H1 (cell line): ENCODE data around the gene PNPLA3. TPM values are rescaled to one million over a fixed set of nuclear protein-coding genes. Genes with fewer than 3 reads are reported as not detected.

Experiments used
- CTCF ChIA-PET: fragments of 300-600 bp; sonication (Branson Sonifier 250); formaldehyde crosslinking; loops from one replicate; lab custom pipeline; 2021; ENCODE audit not compliant: partially characterized antibody; lab: Charles Lee
- POLR2A ChIA-PET: fragments of 300-600 bp; sonication (Branson Sonifier 250); formaldehyde crosslinking; loops from one replicate; lab custom pipeline; 2021; ENCODE audit warnings: inconsistent platforms; ENCODE audit not compliant: partially characterized antibody; lab: Charles Lee
- DNase-seq, 2 experiments: peaks; one replicate each; pipeline versions ENCODE4 v3.0.0 to v3.0.0-alpha.2; 2010 to 2022; ENCODE audit warnings: low spot score in 2 of 2, low read depth in 1 of 2, mixed read lengths in 1 of 2
- FAIRE-seq: peaks from 2 replicates; lab custom pipeline; 2011; peaks lifted over from hg19 to GRCh38; lab: Jason Lieb, UNC
- H2AFZ ChIP-seq: 2 replicates; pipeline ENCODE4 v1.8.1; 2012; ENCODE audit warnings: low read length, inconsistent platforms
- H2AK5ac ChIP-seq: 2 replicates; pipeline ENCODE4 v1.6.1; 2013; ENCODE audit warnings: low read depth, low read length
- H2BK120ac ChIP-seq: replicated peaks from 2 replicates; pipeline ENCODE3; 2013; ENCODE audit warnings: low read depth, low read length, inconsistent platforms
- H2BK12ac ChIP-seq: 2 replicates; pipeline ENCODE4 v1.6.1; 2013; ENCODE audit warnings: low read depth, low read length
- H2BK15ac ChIP-seq: 2 replicates; pipeline ENCODE4 v1.6.1; 2013; ENCODE audit warnings: low read length
- H2BK20ac ChIP-seq: 2 replicates; pipeline ENCODE4 v1.6.1; 2013; ENCODE audit warnings: low read length
- H2BK5ac ChIP-seq: 2 replicates; pipeline ENCODE4 v1.6.1; 2013; ENCODE audit warnings: low read depth, low read length
- H3K14ac ChIP-seq: 2 replicates; pipeline ENCODE4 v1.6.1; 2013; ENCODE audit warnings: inconsistent platforms; ENCODE audit not compliant: insufficient read length
- H3K18ac ChIP-seq: 2 replicates; pipeline ENCODE4 v1.6.1; 2013; ENCODE audit warnings: low read length; ENCODE audit errors: extremely low read depth
- H3K23ac ChIP-seq: 2 replicates; pipeline ENCODE4 v1.6.1; 2013; ENCODE audit warnings: inconsistent platforms; ENCODE audit not compliant: insufficient read length
- H3K23me2 ChIP-seq: 2 replicates; pipeline ENCODE4 v1.6.1; 2013; ENCODE audit warnings: low read depth, low read length
- H3K27ac ChIP-seq: 2 replicates; pipeline ENCODE4 v1.6.1; 2011; ENCODE audit warnings: low read depth, low read length, inconsistent platforms
- H3K27me3 ChIP-seq, 4 experiments: replicated peaks in 1 of 4; 1 replicate in 1 of 4; 2 replicates in 3 of 4; pipeline versions ENCODE4 v1.6.1 to v1.8.1; 2011 to 2013; ENCODE audit warnings: low read length in 3 of 4, mild to moderate bottlenecking in 3 of 4, inconsistent platforms in 2 of 4, mixed read lengths in 2 of 4, moderate library complexity in 1 of 4; ENCODE audit not compliant: control insufficient read depth in 3 of 4, insufficient read depth in 3 of 4; ENCODE audit errors: extremely low read depth in 1 of 4
- H3K36me3 ChIP-seq, 4 experiments: 2 replicates each; pipeline versions ENCODE4 v1.6.1 to v1.8.1; 2011 to 2013; ENCODE audit warnings: mild to moderate bottlenecking in 4 of 4, low read length in 3 of 4, moderate library complexity in 2 of 4, control low read depth in 1 of 4, inconsistent platforms in 1 of 4; ENCODE audit not compliant: insufficient read depth in 4 of 4, control insufficient read depth in 2 of 4
- H3K4ac ChIP-seq: replicated peaks from 2 replicates; pipeline ENCODE3; 2013; ENCODE audit warnings: low read length, low read depth, mixed read lengths, inconsistent platforms; ENCODE audit not compliant: insufficient read length
- H3K4me1 ChIP-seq, 4 experiments: replicated peaks in 1 of 4; 1 replicate in 1 of 4; 2 replicates in 3 of 4; pipeline versions ENCODE4 v1.6.1 to v1.8.1; 2011 to 2013; ENCODE audit warnings: low read length in 3 of 4, inconsistent platforms in 2 of 4, mixed read lengths in 1 of 4; ENCODE audit not compliant: insufficient read depth in 4 of 4, control insufficient read depth in 3 of 4
- H3K4me2 ChIP-seq, 2 experiments: 2 replicates each; pipeline versions ENCODE4 v1.6.1 to v1.8.1; 2011 to 2013; ENCODE audit warnings: low read depth in 2 of 2, low read length in 2 of 2, control low read depth in 1 of 2, inconsistent platforms in 1 of 2, mild to moderate bottlenecking in 1 of 2; ENCODE audit not compliant: insufficient read depth in 1 of 2
- H3K4me3 ChIP-seq, 4 experiments: fragments of 200-600, 300-600 bp in 1 of 4; sonication (generic), shearing (Covaris generic), sonication (Bioruptor Twin) in 1 of 4; 2 replicates each; pipeline versions ENCODE4 v1.5.1 to v1.8.1; 2011 to 2016; ENCODE audit warnings: low read length in 4 of 4, low read depth in 3 of 4, control low read depth in 2 of 4, inconsistent platforms in 2 of 4, mild to moderate bottlenecking in 2 of 4, mixed read lengths in 1 of 4, moderate library complexity in 1 of 4; ENCODE audit not compliant: insufficient read depth in 2 of 4; ENCODE audit errors: extremely low read depth in 1 of 4
- H3K56ac ChIP-seq: replicated peaks from 2 replicates; pipeline ENCODE3; 2013; ENCODE audit warnings: low read depth, mild to moderate bottlenecking, mixed read lengths, low read length, inconsistent platforms; ENCODE audit not compliant: insufficient read length
- H3K79me1 ChIP-seq: 2 replicates; pipeline ENCODE4 v1.6.1; 2013; ENCODE audit warnings: low read depth, low read length, control low read depth
- H3K79me2 ChIP-seq, 2 experiments: 2 replicates each; pipeline versions ENCODE4 v1.6.1 to v1.8.1; 2012 to 2013; ENCODE audit warnings: low read length in 2 of 2, mild to moderate bottlenecking in 2 of 2, inconsistent platforms in 1 of 2; ENCODE audit not compliant: insufficient read depth in 2 of 2, control insufficient read depth in 1 of 2
- H3K9ac ChIP-seq, 4 experiments: replicated peaks in 1 of 4; 1 replicate in 1 of 4; 2 replicates in 3 of 4; pipeline versions ENCODE4 v1.6.1 to v1.8.1; 2011 to 2013; ENCODE audit warnings: low read depth in 3 of 4, low read length in 3 of 4, control low read depth in 2 of 4, mild to moderate bottlenecking in 2 of 4, moderate library complexity in 2 of 4, inconsistent platforms in 1 of 4; ENCODE audit errors: extremely low read depth in 1 of 4
- H3K9me3 ChIP-seq, 2 experiments: 2 replicates each; pipeline versions ENCODE4 v1.6.1 to v1.8.1; 2012 to 2013; ENCODE audit warnings: mild to moderate bottlenecking in 2 of 2, moderate library complexity in 2 of 2, control low read depth in 1 of 2, inconsistent platforms in 1 of 2, low read depth in 1 of 2, low read length in 1 of 2, mixed read lengths in 1 of 2; ENCODE audit not compliant: insufficient read depth in 2 of 2
- H4K20me1 ChIP-seq, 2 experiments: replicated peaks in 1 of 2; 2 replicates each; pipeline versions ENCODE3 to v1.8.1; 2011 to 2013; ENCODE audit warnings: inconsistent platforms in 2 of 2, low read length in 2 of 2, mild to moderate bottlenecking in 1 of 2; ENCODE audit not compliant: insufficient read depth in 2 of 2, control insufficient read depth in 1 of 2
- H4K5ac ChIP-seq: 2 replicates; pipeline ENCODE4 v1.6.1; 2013; ENCODE audit warnings: low read length, low read depth, mixed read lengths, inconsistent platforms; ENCODE audit not compliant: insufficient read length
- H4K8ac ChIP-seq: 2 replicates; pipeline ENCODE4 v1.8.0; 2013; ENCODE audit warnings: mild to moderate bottlenecking, moderate library complexity, low read length, inconsistent platforms; ENCODE audit not compliant: insufficient read depth; ENCODE audit errors: extremely low read depth
- H4K91ac ChIP-seq: replicated peaks from 2 replicates; pipeline ENCODE3; 2013; ENCODE audit warnings: low read length, mixed read lengths, inconsistent platforms; ENCODE audit not compliant: insufficient read length
- BACH1 ChIP-seq: IDR thresholded peaks from 2 replicates; pipeline ENCODE4 v1.6.1; 2012; ENCODE audit warnings: low read length, improper control_type of control experiment
- E2F6 ChIP-seq: IDR thresholded peaks from 2 replicates; pipeline ENCODE4 v1.6.1; 2012; ENCODE audit warnings: inconsistent platforms
- KDM5A ChIP-seq: fragments of 200-600 bp; IDR thresholded peaks from 2 replicates; pipeline ENCODE4 v1.7.1; 2012; ENCODE audit warnings: mild to moderate bottlenecking, low read length, inconsistent platforms, mixed read lengths
- NRF1 ChIP-seq: IDR thresholded peaks from 2 replicates; pipeline ENCODE4 v1.6.1; 2011; ENCODE audit warnings: mild to moderate bottlenecking, low read depth, low read length, improper control_type of control experiment
- SAP30 ChIP-seq: fragments of 300-600 bp; sonication (generic); IDR thresholded peaks from 2 replicates; pipeline ENCODE4 v1.7.1; 2012; ENCODE audit warnings: low read length, moderate library complexity, mild to moderate bottlenecking, inconsistent platforms; ENCODE audit not compliant: insufficient read depth, insufficient replicate concordance
- SIRT6 ChIP-seq: IDR thresholded peaks from one replicate; pipeline ENCODE4 v1.7.1; 2012; ENCODE audit warnings: low read length, inconsistent platforms
- SP1 ChIP-seq: IDR thresholded peaks from 2 replicates; pipeline ENCODE4 v1.6.1; 2011; ENCODE audit warnings: low read depth, low read length
- SP4 ChIP-seq: IDR thresholded peaks from 2 replicates; pipeline ENCODE4 v1.6.1; 2012; ENCODE audit warnings: low read length, inconsistent platforms
- SUZ12 ChIP-seq: fragments of 200-600 bp; sonication (generic); IDR thresholded peaks from 2 replicates; pipeline ENCODE4 v1.6.1; 2012; ENCODE audit warnings: mild to moderate bottlenecking, inconsistent platforms, low read length, moderate library complexity, mixed read lengths
- TBP ChIP-seq: IDR thresholded peaks from 2 replicates; pipeline ENCODE4 v1.6.1; 2011; ENCODE audit warnings: low read depth, low read length, improper control_type of control experiment
- WGBS, 2 experiments: shearing (Covaris generic) in 1 of 2; methylation state at CpG; one replicate each; pipeline versions ENCODE4 v1.1.6 to v1.1.7; 2013 to 2015; ENCODE audit warnings: low lambda C conversion rate in 2 of 2, mixed read lengths in 2 of 2, inconsistent platforms in 1 of 2, low coverage in 1 of 2, missing lambda C conversion rate in 1 of 2; ENCODE audit not compliant: insufficient replicate concordance in 2 of 2, insufficient coverage in 1 of 2, insufficient read length in 1 of 2; ENCODE audit errors: extremely low coverage in 1 of 2, missing lambda C conversion rate in 1 of 2; 5-methylcytosine and 5-hydroxymethylcytosine counted together
- polyA plus RNA-seq, 7 experiments: library from polyadenylated mRNA; depleted of rRNA in 3 of 7; stranded (reverse) in 5 of 7; unstranded in 2 of 7; fragments of >200 nt in 5 of 7; fragments of 200-250 nt in 2 of 7; gene quantifications; 1 replicate in 5 of 7; 2 replicates in 1 of 7; 4 replicates in 1 of 7; pipeline versions ENCODE4 v1.2.1 to v1.2.3, GENCODE V29; 2011 to 2013; ENCODE audit warnings: missing spikeins in 2 of 7, mixed read lengths in 2 of 7
- total RNA-seq: library from RNA; stranded (reverse); fragmentation: NEBNext Ultra II Directional; extraction: Animal tissue kit (Norgen Biotek cat#: 25700); gene quantifications from 2 replicates; pipeline ENCODE4 v1.2.1, GENCODE V29; 2021

Gene PNPLA3
- total and polyA plus RNA-seq, 2 of the 8 experiments (the other 6 are each of a cell fraction or from before 2014, with no cell fraction given): 17.5 to 23.4 TPM

GRCh38 chr22:43955040-43955882 is 31.7 kb downstream of the PNPLA3 start, which contains the start of gene SAMM50:
Gene SAMM50 (plus strand): TSS chr22:43955442. CDS start chr22:43955578, 136 bp downstream.
- H3K4ac ChIP-seq: peak within 1 kb of the TSS; percentile 96
- peak within 1 kb of the TSS; percentile 84 for H2BK5ac ChIP-seq
- H3K27me3 ChIP-seq: no peaks in the 10 kb centered on the region
- peak within 1 kb of the TSS; percentile 73; the same call in 1 of the 2 replicates for H3K18ac ChIP-seq
- peak within 1 kb of the TSS; percentile 72 to 82 (median 81) for H3K9ac ChIP-seq
- H3K14ac ChIP-seq: no peak within 1 kb of the TSS
- H3K4me2 ChIP-seq: peak within 1 kb of the TSS; percentile 95 to 97
- no peaks in the 10 kb centered on the region for H3K9me3 ChIP-seq
- CTCF ChIA-PET: interaction anchor here (1.1 to 1.8 kb wide), 3 partner anchors 10 to 22 kb away, joined by 3 to 11 read pairs (median 3); no protein-coding TSS in a partner anchor
- peak within 1 kb of the TSS; percentile 60; the same call in 1 of the 2 replicates for H2AFZ ChIP-seq
- H4K5ac ChIP-seq: peak within 1 kb of the TSS; percentile 84
- peak within 1 kb of the TSS; percentile 78 to 94 (median 87) for H3K4me3 ChIP-seq
- POLR2A ChIA-PET: interaction anchor here (0.7 to 1.4 kb wide), 2 partner anchors 9 to 13 kb away, joined by 3 to 5 read pairs; no protein-coding TSS in a partner anchor
- FAIRE-seq: no peak
- no peaks in the 10 kb centered on the region for H4K20me1 ChIP-seq
- H3K4me1 ChIP-seq: peaks cover 0 to 12% (median 3%) of the 10 kb centered on the region in 4 experiments; a peak in 5 of 7 replicates
- no peak within 1 kb of the TSS for H3K23ac ChIP-seq
- peaks cover 3 to 39% of the 10 kb centered on the region in 2 experiments; a peak in 3 of 4 replicates for H3K79me2 ChIP-seq
- H3K36me3 ChIP-seq: no peaks in the 10 kb centered on the region
- no peak within 1 kb of the TSS for H2BK120ac ChIP-seq
- no peak within 1 kb of the TSS for H2BK20ac ChIP-seq
- H2BK12ac ChIP-seq: no peak within 1 kb of the TSS
- DNase-seq: peak; percentile 54 to 91
- 2% methylated on average over 63 of the region's 74 CpGs; no CpG with 5 or more reads in 1 of the 2 experiments for WGBS, 2 experiments
- H3K56ac ChIP-seq: peak within 1 kb of the TSS; percentile 78
- H3K23me2 ChIP-seq: peaks cover 14% of the 10 kb centered on the region; the same call in 1 of the 2 replicates
- H4K91ac ChIP-seq: peak within 1 kb of the TSS; percentile 33
- H3K79me1 ChIP-seq: peaks cover 3% of the 10 kb centered on the region; the same call in 1 of the 2 replicates
- H3K27ac ChIP-seq: peak within 1 kb of the TSS; percentile 74; the same call in 1 of the 2 replicates
- peak within 1 kb of the TSS; percentile 72; the same call in 1 of the 2 replicates for H2BK15ac ChIP-seq
- H4K8ac ChIP-seq: peak within 1 kb of the TSS; percentile 79
- no peak within 1 kb of the TSS for H2AK5ac ChIP-seq
- no peak for TF ChIP-seq SIRT6
- 0 out of 2 replicates have a peak, but pooled peaks have one; percentile 14 for TF ChIP-seq SP4
- peak; percentile 57; the same call in 1 of the 2 replicates for TF ChIP-seq TBP
- 0 out of 2 replicates have a peak, but pooled peaks have one; percentile 18 for TF ChIP-seq BACH1
- TF ChIP-seq E2F6: peak; percentile 57
- TF ChIP-seq SAP30: peak; percentile 33
- TF ChIP-seq SP1: no peak
- TF ChIP-seq SUZ12: no peak
- TF ChIP-seq KDM5A: peak; percentile 77
- TF ChIP-seq NRF1: no peak
